Subcutaneous adipose tissue (tissue), 4 donors: Measurements from ENCODE around the gene TSPAN16. TPM values are rescaled to one million over a fixed set of nuclear protein-coding genes. Genes with fewer than 3 reads are reported as not detected.

ENCODE experiments used
- total RNA-seq, 4 donors: library from RNA; depleted of rRNA; stranded (reverse); fragments of >200 nt; gene quantifications; one replicate each; pipeline ENCODE4 v1.1.0, GENCODE V29; 2016
- TF ChIP-seq, protein P1 (sequence below): fragments of 450-650 bp; IDR thresholded peaks from one replicate; pipeline ENCODE4 v1.5.1; 2016; ENCODE audit warnings: low read depth, mild to moderate bottlenecking, control low read depth, antibody characterized with exemption, moderate library complexity

TSPAN16 gene
- total RNA-seq, 4 donors from 2014 or later: not detected

DNA sequence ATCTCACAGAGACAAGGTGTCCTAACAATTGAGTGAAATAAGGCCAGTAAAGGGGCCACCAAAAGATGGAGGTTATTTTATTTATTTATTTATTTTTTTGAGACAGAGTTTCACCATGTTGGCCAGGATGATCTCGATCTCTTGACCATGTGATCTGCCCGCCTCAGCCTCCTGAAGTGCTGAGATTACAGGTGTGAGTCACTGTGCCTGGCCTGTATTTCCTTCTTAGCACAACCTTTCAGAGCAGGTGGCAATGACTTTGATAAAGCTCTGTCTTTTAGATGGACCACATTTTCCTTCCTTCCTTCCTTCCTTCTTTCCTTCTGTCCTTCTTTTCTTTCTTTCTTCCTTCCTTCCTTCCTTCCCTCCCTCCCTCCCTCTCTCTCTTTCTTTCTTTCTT is 22.7 kb upstream of the TSPAN16 start:
- TF ChIP-seq, protein P1, sequence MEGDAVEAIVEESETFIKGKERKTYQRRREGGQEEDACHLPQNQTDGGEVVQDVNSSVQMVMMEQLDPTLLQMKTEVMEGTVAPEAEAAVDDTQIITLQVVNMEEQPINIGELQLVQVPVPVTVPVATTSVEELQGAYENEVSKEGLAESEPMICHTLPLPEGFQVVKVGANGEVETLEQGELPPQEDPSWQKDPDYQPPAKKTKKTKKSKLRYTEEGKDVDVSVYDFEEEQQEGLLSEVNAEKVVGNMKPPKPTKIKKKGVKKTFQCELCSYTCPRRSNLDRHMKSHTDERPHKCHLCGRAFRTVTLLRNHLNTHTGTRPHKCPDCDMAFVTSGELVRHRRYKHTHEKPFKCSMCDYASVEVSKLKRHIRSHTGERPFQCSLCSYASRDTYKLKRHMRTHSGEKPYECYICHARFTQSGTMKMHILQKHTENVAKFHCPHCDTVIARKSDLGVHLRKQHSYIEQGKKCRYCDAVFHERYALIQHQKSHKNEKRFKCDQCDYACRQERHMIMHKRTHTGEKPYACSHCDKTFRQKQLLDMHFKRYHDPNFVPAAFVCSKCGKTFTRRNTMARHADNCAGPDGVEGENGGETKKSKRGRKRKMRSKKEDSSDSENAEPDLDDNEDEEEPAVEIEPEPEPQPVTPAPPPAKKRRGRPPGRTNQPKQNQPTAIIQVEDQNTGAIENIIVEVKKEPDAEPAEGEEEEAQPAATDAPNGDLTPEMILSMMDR: no peak

DNA sequence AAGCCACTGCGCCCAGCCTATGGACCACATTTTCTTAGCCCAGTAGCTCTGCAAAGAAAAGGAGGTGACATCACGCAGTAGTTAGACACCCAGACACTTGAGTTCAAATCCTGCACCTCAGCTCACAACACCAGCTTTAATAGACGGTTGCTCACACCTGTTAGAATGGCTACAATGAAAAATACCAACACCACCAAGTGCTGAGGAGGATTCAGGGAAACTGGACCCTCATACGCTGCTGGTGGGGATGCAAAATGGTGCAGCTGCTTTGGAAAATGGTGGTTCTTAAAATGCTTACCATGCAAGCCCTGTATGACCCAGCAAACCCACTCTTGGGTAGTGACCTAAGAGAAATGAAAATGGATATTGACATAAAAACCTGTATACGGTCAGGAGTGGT is 22.0 kb upstream of the TSPAN16 start:
- TF ChIP-seq, protein P1: no peak

DNA sequence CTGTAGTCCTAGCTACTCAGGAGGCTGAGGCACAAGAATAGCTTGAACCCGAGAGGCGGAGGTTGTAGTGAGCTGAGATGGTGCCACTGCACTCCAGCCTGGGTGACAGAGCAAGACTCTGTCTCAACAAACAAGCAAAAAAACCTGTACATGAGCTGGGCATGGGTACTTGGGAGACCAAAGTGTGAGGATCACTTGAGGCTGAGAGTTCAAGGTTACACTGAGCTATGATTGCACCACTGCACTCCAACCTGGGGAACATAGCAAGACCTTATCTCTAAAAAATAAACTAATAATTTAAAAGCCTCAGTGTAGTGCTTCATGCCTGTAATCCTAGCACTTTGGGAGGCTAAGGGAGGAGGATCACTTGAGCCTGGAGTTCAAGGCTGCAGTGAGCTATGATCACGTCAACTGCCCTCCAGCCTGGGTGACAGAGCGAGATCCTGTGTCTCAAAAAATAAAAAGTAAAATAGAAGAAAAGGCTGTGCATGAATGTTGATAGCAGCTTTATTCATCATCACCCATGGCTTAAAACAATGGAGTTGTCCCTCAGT is 21.4 kb upstream of the TSPAN16 start:
- TF ChIP-seq, protein P1: no peak

DNA sequence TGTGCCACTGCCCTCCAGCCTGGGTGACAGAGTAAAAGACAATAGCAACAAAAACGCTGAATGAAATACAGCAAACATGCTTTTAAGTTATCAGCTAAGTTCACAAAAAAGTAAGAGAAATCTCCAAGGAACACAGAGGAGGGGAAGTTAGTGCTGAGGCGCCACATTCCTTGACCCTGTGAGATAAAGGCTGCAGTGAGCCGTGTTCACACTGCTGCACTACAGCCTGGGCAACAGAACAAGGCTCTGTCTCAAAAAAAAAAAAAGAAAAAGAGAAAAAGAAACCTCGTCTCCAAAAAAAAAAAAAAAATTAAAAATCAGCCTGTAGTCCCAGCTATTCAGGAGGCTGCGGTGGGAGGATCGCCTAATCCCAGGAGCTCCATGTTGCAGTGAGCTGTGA is 17.3 kb upstream of the TSPAN16 start:
- TF ChIP-seq, protein P1: no peak

DNA sequence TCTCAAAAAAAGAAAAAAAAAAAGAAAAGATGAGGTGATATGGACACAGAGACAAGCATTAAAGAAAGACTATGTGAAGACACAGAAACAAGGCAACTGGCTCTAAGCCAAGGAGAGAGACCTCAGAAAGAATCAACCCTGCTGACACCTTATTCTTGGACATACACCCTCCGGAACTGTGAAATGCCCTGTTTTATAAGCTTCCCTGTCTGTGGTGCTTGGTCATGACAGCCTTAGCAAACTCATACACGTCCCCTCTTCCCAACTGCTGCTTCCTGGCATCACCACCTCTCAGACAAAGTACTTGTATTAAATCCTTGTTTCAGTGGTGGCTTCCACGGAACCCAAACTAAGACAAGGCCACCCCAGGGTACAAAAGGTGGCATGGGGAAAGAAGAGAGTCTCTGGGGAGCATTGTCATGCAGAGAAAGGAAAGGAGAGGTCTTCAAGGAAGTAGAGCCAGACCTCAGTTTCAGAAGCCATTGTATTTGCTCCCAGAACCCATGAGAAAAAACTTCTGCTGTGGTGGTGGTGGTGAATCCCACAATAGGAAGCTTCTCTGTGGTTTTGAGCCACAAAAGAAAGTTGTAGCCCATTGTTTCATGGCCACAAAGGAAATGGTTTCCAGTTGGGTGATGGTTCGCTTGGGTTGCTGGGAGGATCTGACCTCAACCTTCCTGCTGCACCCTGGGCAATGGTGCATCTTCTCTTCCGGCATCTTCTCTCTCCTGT is 16.3 kb upstream of the TSPAN16 start:
- TF ChIP-seq, protein P1: no peak

DNA sequence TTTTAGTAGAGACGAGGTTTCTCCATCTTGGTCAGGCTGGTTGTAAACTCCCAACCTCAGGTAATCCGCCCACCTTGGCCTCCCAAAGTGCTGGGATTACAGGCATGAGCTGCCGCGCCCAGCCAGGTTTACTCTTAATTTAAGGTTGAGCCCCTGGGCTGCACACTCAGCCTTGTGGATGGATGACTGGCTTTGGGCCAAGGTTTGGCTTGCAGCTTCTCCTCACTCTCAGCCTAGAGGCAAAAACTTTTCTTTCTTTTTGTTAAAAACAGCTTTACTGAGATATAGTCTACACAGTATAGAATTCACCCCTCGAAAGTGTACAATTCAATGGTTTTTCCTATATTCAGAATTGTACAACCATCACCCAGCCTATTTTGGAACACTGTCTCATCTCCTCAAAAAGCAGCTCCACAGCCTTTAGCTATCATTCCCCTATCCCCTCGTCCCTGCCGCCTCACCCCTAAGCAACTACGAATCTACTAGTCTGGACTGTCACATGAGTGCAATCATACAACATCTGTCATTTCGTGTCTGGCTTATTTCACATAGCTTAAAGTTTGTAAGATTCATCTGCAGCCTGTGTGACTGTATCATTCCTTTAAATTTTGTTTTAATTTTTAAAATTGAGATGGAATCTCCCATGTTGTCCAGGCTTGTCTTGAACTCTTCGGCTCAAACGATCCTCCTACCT is 14.5 kb upstream of the TSPAN16 start:
- TF ChIP-seq, protein P1: no peak

DNA sequence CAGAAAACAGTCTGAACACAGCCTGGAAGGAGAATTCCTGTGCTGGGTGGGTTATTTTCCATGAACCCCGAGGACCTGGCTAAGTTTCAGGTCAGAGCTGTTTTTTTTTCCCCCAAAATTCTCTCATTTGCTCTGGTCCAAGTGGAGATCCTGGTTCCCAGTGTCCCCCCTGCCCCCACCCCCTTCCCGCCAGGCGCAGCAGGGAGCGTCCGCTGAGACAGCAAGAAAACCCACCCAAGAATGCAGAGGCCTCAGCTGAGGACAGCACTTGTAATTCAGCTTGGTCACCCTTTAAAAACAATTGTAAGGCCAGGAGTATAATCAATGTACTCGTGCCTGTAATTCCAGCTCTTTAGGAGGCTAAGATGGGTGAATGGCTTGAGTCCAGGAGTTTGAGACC is 11.4 kb upstream of the TSPAN16 start:
- TF ChIP-seq, protein P1: no peak
